HT1080 (cell line): Measurements from ENCODE around the gene EFEMP2. TPM values are rescaled to one million over a fixed set of nuclear protein-coding genes. Genes with fewer than 3 reads are reported as not detected.

Source experiments
- DNase-seq: peaks from one replicate; pipeline ENCODE4 v3.0.0-alpha.2; 2015; ENCODE audit warnings: low read depth
- total RNA-seq: library from RNA; depleted of rRNA; stranded (reverse); fragments of >200 nt; shearing (Covaris generic); gene quantifications from 2 replicates; pipeline ENCODE4 v1.2.3, GENCODE V29; 2014

The EFEMP2 gene
- total RNA-seq, 1 experiment from 2014 or later: 32.0 TPM

DNA sequence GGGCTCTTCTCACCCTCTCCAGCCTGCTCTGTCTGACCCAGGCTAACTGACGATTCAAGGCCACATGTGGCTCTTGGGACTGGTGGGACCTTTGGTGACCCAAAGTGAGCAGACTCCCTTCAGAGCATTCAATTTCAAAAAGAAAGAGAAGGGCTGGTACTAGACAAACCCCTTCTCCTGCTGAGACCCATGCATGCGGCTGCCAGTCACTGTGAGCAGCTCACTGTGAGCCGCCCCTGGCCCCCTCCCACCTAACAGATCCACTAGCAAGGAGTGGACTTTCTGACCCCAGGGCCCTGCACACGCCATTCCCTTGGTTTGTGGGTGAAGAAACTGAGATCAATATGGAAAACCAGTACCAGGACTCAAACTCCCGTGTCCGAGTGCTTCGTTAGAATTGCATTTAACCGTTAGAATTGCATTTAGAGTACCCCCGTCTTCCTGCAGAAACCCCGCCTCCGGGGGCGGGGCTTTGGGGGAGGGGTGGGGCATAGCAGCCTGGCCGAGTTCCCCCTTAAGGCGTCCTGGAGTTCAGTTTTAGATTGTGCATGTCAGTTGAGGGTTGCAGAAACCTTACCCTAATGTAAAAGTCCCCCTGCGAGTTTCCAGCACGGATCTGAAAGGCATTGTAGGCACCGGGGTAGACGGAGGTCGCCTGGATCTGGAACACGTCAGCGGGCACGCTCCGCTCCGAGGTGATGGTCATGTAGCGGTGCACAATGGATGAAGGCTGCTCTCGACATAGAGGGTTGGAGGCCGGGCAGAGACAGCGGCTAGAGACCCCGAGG, 5.1 kb downstream of the EFEMP2 start:
- no peak for DNase-seq

DNA sequence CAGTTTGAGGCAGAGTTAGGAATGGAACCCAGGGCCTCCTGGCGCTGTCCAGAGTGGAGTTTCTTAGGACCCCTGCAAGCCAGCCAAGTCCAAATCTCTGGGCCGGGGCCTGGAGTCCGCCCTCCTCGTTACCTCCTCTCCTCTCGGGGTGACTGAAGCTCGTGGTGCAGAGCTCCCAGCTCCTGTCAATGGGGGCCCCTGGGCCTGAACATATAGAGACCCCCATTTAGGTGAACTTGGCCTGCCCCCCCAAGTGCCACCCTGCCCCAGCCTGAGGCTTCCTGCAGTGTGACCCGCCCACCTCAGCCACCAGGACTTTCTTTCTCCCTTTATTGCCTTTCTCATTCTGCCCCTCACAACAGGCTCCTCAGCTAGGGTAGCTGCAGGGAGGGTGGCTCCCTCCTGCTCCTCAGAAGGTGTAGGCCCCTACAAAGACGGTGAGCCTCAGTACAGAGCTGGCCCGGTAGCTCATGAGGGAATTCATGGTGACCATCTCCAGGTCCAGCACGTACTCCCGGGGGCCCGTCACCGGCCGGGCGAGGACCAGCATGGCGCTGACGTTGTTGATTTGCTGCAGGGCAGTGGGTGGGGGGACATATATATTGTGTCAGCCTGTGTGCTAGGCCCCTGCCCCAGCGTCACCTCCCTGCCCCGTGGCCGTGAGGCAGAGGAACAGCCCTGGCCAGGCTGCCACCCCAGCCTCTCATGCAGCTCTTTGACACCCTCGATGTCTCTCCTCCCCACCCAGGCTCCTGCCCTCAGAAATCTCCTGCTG, 5.9 kb downstream of the EFEMP2 start:
- DNase-seq: no peak

DNA sequence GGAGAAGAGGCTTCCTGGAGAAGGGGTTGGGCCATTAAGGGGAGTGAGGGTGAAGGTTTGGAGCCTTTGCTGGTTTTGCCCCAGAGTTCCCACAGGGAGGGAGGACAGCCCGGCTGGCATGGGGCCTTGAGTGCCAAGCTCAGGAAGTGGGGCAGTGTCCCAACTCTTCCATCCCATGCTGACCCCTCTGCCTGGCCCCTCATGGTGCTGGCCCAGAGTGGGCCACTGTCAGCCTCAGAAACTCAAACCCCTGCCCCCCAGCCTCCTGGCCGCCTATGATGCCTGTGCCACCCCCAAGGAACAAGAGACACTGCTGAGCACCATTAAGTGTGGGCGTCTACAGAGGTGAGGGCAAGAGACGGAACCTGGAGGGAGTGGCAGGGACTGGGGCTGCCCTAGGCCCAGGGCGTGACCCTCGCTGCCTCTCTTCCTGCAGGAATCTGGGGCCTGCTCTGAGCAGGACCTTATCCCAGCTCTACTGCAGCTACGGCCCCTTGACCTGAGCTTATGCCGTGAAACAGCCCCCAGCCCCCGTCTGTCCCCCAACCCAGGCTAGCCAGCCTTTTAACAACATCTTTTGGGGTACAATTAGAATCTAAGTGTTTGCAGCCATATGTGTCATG, 6.9 kb downstream of the EFEMP2 start:
- DNase-seq: no peak

DNA sequence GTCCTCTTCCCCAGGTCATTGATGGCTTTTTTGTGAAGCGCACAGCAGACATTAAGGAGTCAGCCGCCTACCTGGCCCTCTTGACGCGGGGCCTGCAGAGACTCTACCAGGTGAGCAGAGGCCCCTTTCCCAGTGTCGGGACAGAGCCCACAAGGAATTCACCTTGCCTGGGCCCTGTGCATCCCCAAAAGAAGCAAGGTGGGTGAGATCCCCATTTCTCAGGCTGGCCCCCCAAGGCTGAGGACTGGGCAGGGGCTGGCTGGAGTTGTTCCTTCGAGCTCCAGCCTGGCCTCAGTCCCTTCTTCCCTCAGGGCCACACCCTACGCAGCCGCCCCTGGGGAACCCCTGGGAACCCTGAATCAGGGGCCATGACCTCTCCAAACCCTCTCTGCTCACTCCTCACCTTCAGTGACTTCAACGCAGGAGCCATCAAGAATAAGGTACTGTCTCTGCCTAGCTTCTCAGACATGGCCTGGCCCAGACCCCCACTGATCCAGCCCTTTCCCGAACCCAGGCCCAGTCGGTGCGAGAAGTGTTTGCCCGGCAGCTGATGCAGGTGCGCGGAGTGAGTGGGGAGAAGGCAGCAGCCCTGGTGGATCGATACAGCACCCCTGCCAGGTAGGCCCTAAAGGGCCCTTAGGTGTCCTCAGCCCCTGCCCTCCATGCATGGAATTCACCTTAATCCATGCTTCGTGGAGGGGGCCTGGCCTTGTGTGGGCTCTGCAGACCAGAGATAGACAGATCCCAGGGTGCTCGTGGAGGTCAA, 7.7 kb downstream of the EFEMP2 start:
- no peak for DNase-seq

DNA sequence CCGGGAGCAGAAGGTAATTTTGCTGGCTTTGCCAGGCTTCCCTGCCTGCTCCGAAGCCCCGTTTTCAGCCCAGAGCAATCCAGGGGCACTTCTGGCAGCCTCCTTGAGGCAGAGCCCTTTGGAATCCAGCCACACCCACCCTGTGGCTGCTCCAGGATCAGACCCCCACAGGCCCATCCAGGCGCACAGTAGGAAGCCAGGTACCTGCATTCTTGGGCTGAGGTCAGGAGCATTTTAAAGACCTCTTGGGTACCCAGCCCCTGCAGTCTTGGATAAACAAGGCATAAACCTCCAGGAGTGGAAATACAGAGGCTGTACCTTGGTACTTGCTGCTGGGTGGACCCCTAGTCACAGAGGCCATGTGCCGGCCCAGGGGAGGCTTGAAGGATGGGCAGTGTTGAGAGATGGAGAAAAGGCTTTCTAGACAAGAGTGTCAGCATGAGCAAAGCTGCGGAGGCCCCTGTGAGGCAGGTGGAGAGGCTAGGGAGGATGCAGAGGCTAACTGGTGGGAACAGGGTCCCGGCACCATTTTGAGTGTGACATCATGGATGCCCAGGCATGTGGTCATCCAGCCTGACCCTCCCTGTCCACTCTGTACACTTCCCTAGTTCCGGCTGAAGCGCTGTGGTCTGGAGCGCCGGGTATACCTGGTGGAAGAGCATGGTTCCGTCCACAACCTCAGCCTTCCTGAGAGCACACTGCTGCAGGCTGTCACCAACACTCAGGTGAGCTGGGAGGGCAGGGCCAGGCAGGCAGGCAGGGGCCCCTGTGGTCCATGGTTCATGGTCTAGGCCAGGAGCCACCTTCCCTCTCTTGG, 8.5 kb downstream of the EFEMP2 start:
- no peak for DNase-seq

DNA sequence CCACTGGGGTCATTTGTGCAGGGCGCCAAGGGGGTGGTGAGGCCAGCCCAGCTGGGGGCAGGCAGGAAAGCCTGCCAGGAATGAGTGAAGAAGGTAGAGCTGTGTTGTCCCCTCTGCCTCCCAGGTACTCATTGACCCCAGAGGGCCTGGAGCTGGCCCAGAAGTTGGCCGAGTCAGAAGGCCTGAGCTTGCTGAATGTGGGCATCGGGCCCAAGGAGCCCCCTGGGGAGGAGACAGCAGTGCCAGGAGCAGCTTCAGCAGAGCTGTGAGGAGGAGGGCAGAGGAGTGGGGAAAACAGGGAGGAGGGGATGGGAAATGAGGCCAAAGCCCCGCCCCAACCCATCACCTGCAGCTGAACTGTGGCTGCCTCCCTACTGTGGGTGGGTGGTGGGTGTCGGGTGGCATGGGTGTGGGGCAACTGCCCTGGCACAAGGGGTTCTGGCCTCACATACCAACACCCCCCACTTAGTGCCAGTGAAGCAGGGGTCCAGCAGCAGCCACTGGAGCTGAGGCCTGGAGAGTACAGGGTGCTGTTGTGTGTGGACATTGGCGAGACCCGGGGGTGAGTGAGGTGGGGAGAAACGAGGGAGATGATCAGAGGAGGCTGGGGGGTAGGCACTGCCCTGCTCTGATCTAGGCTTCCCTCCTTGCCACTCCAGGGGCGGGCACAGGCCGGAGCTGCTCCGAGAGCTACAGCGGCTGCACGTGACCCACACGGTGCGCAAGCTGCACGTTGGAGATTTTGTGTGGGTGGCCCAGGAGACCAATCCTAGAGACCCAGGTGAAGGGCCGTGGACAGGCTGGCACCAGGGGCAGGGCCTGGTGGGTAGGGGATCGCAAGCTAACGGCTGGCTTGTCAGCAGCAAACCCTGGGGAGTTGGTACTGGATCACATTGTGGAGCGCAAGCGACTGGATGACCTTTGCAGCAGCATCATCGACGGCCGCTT, 9.4 kb downstream of the EFEMP2 start:
- DNase-seq: no peak

DNA sequence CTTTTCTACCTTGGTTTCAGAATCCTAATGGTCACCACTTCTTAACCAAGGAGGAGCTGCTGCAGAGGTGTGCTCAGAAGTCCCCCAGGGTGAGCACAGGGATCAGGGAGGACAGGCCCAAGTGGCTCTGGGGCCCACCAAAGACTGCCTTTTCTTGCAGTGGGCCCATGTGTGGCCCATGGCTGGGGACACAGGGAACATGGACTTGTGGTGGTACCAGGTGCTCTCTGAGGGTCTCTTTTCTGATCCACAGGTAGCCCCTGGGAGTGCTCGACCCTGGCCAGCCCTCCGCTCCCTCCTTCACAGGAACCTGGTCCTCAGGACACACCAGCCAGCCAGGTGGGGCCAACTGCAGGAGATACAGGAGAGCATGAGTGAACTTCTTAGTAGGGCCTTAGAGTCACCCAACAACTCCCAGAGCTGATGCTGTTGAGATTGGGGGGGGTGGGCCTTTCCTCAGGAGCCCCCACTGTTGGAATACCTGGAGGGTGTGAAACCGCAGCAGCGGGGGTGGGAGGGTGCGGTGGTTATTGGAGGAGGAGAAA, 10.3 kb downstream of the EFEMP2 start:
- DNase-seq: no peak

DNA sequence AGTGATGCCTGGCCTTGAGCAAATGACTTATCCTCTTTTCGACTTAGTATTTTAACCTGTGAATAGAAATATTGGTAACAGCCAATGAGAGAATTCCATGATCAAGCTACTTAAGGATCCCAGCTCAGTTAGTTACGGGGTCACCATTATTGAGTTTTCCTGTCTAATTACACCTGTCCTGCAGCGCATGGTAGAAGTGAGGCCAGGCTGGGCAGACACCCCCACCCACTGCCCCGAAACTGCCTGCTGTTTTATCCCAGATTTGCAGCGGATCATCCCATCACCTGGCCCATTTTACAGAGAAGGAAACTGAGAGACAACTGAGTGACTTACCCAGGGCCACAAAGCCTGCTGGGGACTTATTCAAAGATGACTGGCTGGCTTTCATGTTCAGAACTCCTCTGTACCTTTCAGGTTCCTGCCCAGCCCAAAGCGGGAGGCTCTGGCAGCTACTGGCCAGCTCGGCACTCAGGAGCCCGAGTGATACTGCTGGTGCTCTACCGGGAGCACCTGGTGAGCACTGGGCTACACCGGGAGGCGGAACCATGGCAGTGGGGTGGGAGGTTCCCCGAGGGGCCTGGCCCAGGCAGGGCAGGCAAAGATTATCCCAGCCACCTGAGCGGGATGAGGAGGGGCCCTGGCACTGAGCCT, 10.9 kb downstream of the EFEMP2 start:
- no peak for DNase-seq

DNA sequence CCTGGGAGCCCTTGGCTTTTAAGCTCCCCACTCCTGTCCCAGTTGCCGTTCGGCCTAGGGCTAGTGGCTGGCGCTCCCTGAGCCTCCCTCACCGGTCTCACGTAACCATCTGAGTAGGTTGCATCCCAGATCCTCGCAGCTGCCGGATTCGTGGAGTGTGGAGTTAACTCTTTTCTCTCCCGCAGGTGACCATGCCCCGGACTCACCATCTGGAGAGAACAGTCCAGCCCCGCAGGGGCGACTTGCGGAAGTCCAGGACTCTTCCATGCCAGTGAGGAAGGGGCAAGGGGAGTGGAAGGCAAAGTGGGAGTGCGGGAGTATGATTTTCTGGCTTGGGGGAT, 11.5 kb downstream of the EFEMP2 start:
- DNase-seq: no peak

DNA sequence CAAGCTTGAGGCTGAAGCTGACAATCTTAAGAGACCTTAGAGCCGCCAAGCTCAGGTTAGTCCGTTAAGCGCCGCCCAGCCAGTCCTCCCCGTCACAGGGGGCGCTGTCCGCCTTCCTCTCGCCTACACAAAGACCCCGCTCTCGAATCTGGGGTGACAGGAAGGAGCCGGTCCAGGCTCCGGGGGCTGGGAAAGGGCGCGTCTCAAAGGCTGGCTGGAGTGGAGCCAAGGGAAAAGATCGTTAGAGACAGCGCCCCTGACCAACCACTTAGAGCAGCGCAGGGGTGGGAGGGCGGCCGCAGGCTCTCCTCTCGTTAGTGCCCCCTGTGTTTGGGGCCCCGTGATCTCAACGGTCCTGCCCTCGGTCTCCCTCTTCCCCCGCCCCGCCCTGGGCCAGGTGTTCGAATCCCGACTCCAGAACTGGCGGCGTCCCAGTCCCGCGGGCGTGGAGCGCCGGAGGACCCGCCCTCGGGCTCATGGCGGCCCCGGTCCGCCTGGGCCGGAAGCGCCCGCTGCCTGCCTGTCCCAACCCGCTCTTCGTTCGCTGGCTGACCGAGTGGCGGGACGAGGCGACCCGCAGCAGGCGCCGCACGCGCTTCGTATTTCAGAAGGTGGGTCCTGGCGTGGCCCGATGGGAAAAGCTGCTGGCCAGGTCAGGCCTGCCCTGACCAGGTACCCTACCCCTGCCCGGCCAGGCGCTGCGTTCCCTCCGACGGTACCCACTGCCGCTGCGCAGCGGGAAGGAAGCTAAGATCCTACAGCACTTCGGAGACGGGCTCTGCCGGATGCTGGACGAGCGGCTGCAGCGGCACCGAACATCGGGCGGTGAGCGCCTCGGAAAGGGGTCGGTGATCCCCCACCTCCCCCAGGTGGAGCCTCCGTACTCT, 12.1 kb downstream of the EFEMP2 start, which contains the start of gene MUS81:
TSS of gene MUS81 (plus strand) at position 156 of the 887 bp plus-strand sequence. CDS start at position 477, 321 bp downstream.
- DNase-seq: peak; percentile 99

DNA sequence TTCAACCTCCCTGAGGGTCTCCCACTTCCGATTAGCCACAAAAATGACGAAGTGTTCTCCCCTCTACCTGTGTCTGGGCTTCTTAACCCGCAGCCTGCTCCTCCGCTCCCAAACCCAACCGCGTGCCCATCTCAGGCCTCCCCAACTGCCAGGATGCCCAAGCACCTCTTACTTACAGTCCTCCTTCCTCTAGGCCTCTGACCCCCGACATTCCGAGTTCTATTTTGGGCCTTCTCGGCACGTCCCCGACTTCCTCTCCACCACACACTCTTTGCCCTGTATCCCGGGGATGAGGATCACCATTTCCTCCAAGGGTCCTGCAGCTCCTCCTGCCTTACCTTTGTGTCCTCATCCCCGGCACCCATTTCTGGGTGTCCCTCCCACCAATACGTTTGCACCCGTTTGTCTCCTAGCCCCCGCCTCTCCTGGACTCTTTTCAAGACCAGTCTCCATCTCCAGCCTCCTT, 12.8 kb downstream of the EFEMP2 start:
- DNase-seq: no peak

DNA sequence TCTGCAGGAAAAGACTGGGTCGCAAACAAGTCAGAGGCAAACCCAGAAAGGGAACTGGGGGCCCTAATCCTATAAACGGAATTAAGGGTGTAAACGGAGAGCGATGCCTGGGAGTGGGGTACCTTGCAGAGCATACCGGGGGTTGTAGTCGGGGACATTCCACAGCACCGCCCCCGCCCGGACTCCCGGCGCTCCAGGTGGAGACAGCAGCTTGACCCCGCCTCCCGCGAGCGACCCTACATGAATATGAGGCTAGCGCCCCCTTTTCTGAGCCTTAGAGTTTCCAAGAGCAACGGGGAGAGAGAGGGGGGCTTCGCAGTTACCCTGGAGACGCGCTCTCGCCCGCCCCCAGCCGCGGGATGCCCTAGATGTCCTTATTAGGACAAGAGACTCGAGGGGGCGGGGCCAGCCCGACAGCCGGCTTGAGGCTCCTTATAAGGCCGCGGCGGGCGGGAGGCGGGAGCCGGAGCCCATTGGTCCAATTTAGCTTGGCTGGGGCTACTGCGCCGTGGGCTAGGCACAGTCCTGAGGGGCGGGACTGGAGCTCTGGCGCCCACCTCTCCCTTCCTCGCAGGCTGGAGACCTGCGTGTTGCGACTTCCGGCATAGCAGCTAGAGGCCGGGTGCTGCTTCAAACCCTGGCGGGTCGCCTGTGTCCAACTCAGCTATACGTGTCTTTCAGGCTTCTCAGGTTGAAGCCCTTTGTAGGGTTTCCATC, 13.3 kb downstream of the EFEMP2 start:
- DNase-seq: peak; percentile 100

DNA sequence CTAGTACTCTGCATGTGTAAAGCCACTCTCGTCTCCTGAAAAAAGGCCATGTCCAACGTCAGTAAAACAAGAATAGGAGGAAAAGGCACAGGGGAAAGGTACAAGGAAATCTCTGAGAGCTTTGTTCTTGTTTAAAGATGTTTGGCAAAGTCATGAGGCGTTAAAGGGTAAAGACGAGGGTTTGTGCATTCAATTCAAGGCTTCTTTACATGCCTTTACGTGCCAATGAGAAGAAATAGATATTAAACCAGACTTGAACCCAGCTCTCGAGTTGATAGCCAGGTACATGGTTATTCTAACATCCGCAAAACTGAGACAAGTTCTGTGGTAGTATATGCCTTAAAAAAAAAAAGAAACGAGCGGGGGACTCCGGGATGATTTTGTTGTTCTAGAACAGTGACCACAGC, 13.9 kb downstream of the EFEMP2 start:
- no peak for DNase-seq

DNA sequence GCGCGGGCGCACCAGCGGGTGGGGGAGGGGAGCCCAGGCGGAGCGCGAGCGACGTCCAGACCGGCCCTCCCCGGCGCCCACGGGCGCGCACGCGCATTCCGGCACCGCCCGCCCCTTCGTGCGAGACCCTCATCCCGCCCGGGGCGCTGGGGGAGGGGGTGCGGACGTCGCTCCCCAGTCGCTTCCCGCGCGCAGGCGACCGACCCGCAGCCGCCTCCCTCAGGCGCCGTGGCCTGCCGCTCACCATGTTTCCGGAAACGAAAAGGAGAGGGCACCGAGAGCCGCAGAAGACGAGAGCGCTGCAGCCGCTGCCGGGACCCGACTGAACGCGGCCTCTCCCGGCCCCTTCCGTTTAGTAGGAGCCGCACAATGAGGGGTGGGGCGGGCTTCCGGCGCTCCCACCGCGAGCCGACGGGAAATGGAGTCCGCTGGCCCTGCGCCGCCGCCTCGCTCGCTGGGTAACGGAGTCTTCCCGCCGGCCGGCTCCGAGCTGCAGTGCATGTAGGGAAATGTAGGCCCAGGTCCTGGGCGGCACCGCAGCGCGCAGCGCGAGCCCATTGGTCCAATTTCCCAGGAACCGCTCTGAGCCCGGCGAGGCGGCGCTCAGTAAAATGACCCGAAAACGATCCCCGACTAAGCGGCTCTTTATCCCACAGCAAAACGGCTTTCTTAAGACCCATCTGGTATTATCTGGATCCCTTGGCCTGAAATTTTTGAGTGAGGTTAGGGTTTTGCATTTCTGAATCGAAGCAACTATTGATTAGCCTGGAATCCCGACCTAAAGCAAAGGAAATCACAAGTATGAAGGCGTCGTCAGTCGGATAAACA, 14.5 kb downstream of the EFEMP2 start, which contains the start of gene CFL1:
TSS of gene CFL1 (minus strand) at position 328 of the 828 bp plus-strand sequence. CDS start at position 247, 81 bp downstream.
- peak; percentile 99 for DNase-seq

DNA sequence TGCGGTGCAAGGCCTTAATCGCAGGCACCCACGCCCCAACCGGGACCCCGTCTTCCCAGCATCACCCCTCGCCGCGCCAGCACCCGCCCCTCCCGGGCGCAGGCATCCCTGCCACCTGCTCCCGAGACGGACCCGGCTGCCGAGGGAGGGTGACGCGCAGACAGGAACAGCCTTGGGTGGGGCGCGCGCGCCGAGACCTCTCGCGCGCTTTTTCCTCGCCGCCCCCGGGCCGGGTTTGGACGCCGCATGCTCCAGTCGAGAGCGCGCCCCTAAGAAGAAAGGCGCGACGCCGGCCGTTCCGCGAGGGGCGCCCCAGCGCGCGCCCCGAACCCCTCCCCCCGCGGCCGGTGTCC, 15.1 kb downstream of the EFEMP2 start:
- no peak for DNase-seq
